HG02763 (cell line): ENCODE data around the gene CYP1A1.

ENCODE experiments used
- ATAC-seq: cut with Tn5 transposase; IDR thresholded peaks from one replicate; pipeline ENCODE4 v1.9.1; 2021; ENCODE audit warnings: mild to moderate bottlenecking, moderate library complexity; ENCODE audit not compliant: unreplicated experiment

The CYP1A1 gene

DNA sequence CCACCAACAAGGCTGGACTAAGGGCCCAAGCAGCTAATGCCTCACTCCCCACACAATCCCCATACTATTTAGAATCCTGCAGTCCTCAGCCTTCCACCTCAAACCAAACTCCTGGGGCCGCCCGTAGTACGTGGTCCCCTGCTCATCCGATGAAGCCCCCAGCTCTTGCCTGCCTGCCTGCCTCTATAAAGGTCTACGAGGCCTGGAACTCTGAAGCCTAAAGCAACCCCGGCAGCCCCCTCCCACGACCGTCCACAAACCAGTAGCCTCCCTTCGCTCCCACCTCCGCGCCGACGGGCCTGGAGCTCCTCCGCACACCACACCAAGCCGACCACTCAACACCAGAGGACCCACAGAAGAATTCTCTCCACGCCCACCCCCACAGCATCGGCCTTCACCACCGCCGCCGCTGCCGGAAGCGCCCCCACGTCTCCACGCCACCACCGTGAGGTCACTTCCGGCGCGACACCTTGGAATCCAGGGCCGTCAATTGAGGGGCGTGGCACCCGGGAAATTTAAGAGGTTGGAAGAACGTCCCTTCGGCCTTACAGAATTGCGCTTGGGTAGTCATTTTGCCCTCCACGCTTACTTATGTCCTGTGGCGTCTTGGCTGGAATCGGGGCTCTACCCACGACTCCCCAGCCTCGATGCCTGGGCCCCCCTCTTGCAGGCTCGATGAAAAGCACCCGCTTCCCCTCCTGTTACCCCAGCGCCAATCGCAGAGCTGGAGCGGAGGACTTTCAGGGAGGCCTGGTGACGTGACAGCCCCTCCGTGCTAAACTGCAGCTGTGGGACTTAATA is 29.5 kb downstream of the CYP1A1 start, which contains the start of gene EDC3:
TSS of gene EDC3 (minus strand) at position 428 of the 801 bp plus-strand sequence. CDS start 20,900 bp downstream, outside the sequence.
- peak; percentile 79 for ATAC-seq

DNA sequence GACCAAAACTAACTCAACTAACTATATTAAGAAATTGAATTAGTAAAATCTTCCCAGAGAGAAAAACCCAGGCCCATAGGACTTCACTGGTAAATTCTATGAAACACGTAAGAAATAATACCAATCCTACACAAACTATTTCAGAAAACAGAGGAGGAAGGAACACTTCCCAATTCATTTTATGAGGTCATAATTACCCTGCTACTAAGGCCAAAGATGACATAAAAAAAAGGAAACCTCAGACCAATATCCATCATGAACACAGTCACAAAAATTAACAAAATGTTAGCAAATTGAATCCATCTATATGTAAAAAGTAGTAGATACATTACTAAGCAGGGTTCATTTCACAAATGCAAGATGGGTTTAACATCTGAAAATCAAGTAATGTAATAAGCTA is 33.0 kb downstream of the CYP1A1 start:
- ATAC-seq: no peak

DNA sequence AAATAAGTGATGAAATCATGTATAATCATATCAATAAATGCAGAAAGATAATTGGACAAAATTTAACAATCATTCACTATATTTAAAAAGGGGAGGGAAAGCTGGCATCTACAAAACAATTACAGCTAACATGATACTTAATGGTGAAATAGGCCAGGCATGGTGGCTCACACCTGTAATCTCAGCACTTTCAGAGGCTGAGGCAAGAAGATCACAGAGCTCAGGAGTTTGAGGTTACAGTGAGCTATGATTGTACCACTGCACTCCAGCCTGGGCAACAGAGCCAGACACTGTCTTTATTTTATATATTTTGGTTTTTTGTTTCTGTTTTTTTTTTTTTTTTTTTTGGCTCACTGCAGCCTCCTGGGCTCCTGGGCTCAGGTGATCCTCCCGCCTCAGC is 41.6 kb downstream of the CYP1A1 start:
- ATAC-seq: no peak

DNA sequence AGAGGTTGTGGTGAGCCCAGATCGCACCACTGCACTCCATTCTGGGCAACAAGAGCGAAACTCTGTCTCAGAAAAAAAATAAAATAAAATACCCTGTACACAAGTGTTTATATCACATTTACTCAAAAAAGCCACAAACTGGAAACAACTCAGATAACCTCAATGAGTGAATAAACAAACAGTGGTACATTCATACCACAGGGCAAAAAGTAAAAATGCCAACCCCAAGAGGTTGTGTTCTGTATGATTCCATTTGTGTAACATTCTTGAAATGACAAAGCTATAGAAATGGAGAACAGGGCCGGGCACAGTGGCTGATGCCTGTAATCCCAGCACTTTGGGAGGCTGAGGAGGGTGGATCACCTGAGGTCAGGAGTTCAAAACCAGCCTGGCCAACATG is 42.4 kb downstream of the CYP1A1 start:
- no peak for ATAC-seq

DNA sequence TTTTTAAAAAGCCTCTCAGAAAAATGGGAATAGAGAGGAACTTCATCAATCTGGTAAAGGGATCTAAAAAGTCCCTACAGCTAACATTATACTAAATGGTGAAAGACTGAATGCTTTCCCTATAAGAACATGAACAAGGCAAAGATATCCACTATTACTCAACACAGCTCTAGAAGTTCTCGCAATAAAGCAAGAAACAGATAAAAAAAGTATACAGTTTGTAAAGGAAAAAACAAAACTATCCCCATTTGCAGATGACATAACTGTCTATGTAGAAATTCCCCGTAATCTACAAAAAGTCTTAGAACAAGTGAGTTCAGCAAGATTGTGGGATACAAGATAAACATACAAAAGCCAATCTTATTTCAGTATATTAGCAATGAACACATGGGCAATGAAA is 44.9 kb downstream of the CYP1A1 start:
- ATAC-seq: no peak

DNA sequence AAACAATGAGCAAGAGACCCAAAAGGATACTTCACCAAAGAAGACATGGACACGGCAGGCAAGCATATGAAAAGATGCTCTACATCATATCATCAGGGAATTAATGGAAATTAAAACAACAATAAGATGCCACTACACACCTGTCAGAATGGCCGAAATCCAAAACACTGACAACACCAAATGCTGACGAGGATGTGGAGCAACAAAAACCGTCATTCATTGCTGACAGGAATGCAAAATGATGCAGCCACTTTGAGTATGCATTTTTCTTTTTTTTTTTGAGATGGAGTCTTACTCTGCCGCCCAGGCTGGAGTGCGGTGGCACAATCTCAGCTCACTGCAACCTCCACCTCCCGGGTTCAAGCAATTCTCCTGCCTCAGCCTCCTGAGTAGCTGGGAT is 48.5 kb downstream of the CYP1A1 start:
- ATAC-seq: no peak

DNA sequence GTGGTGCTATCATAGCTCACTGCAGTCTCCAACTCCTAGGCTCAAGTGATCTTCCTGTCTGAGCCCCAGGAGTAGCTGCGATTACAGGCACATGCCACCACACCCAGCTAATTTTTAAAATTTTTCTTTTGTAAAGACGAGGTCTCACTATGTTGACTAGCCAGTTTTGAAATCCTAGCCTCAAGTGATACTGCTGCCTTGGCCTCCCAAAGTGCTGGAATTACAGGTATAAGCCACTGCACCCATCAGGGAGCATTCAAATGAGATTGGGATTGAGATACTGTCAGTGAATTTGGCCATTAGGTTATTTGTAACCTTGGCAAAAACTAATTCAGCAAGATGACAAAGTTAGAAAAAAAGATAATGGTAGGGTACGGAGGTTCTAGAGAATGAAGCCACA is 51.2 kb downstream of the CYP1A1 start:
- no peak for ATAC-seq

DNA sequence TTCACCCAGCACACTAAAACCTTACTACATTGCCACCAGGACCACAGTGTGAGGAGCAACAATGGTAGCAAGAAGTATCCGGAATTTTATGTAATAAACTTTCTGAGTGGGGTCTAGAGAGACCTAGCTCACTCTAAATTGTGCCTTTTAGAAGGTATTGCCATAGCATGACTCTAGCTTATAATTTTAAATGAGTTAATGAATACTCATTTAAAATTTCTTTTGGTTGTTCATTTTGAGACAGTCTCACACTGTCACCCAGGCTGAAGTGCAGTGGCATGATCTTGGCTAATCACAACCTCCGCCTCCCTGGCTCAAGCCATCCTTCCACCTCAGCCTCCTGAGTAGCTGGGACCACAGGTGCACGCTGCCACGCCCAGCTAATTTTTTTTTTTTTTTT is 55.7 kb downstream of the CYP1A1 start:
- ATAC-seq: no peak
